NCI-H345 treated with DMSO at 0.1 percent for 48 hours (cell line): ENCODE data around the gene SKAP1.
A peak's percentile ranks its signal among the peaks of the same experiment; 100 is the strongest.

Experiments
- DNase-seq: peaks from one replicate; lab custom pipeline; 2025; ENCODE audit not compliant: unreplicated experiment; lab: John Stamatoyannopoulos, UW

Gene SKAP1

GRCh38 chr17:48330887-48331286 is 99.1 kb downstream of the SKAP1 start:
- no peak for DNase-seq

DNA sequence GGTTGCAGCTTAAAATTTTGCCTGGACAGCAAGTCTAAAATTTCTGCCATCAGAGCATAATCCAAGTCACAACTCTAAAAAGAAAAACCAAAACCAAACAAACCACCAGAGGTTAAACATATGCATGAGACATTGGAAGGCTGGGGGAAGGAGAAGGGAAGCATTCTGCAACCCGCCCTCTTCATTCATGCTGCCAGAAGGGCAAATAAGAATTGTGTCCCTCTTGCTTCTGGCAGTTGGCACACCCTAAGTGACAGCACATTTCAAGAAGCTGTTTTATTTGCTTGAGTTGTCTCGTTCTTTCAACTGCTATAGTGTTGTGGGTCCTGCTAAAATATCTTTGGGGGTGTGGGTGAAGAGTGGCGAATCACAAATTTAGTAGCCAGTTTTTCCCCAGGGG is 99.6 kb downstream of the SKAP1 start:
- no peak for DNase-seq

DNA sequence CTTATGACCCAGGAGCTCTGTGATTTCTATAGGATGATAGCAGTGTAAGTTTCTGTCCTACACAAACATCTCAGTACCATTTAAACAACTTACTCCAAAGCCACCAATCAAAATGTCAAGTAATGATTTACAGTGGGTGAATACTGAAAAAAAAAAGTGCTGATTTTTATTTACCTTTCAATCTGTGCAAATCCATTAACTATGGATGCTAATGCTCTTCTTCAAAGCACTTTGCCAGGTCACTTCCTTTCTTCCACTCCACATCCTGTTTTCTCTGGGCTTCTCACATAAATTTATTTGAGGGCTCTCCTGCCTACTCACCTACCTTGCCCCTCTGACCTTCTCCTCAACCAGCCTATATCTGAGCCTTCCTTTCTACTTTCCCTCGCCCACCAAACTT is 101.6 kb downstream of the SKAP1 start:
- DNase-seq: no peak

DNA sequence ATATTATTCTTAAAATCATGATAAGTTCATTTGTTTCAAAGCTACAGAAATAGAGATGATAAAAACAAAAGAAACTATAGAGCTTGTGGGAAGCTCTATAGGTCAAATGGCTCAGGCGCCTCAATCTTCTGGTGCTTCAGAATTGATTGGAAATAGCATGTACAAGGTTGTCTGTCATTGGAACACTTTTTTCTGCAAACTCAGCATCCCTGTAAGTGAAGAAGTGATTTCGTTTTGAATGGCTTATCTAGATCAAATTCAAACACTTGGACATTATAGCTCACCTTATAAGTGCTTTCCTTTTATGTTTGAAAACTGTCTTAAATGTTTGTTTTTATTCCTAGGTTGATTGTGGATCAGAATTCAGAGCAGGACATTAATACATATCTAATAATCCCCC is 103.7 kb downstream of the SKAP1 start:
- DNase-seq: no peak

DNA sequence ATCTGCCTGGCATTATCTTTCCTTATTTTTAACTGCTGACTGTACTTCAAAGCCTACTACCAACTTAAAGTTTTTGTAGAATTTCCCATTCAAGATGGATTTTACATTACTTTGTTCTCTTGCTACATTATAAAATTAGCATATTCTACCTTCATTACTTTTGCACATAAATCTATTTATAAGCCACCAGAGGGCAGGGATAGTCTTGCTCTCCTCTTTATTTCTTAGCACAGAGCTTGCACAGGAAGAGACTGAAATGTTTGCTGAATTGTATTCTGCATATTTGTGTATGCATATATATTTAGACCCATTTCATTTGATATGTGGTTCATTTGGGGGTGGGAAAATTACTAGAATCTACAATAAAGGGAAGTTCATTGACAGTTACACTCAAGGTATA is 108.0 kb downstream of the SKAP1 start:
- no peak for DNase-seq

DNA sequence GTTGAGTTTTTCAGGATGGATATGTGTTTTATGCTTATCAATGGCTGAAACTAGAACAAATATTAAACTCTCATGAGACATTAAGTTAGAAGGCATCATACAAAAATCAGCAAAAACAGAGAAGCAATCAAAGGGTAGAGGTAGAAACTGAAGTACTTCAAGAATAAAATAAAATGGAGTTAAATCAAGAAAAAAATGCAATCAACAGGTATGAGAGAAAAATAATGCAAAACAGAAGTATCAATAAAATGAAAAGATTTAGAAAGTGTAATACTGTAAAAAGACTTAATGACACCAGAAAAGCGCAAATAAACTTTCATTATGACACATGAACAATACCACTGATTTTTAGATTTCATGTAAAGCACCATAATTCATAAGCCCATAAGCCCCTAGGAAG is 112.3 kb downstream of the SKAP1 start:
- DNase-seq: no peak

- DNase-seq: no peak
These were observed 115.3 kb downstream of the SKAP1 start for GRCh38 chr17:48314716-48315115.

DNA sequence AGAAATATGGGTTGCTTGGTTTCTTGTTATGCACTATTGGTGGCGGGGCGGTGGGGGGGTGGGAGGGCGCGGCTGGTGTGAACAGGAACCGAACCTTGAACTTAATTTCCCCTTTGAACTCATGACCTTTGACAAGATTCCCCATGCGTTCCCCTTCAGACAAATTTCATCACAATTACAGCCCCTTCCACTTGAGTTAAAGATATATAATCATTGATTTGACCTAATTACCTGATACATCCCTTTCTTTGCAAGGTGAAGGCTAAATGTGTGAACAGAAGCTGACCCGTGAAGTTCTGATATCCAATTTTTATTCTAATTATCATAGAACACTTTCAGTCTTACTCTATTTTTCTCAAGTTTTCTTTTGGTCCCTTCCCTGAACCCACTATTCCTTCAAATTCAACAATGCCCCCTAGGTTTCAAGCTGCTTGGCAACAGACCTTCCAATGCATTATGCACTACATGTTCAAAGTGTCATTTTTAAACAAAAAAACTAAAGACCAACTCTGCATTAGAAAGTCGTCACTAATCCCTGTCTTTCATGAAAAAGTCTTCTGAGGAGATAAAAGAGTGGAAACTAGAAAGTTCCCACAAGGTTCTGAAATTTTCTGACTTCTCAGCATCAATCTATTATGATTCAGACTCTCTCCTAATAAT is 116.8 kb downstream of the SKAP1 start:
- DNase-seq: no peak

- no peak for DNase-seq
These were observed 118.7 kb downstream of the SKAP1 start for GRCh38 chr17:48311324-48311723.

GRCh38 chr17:48310748-48311213 is 119.2 kb downstream of the SKAP1 start:
- no peak for DNase-seq

- no peak for DNase-seq
These were observed 121.4 kb downstream of the SKAP1 start for GRCh38 chr17:48308581-48308980.

DNA sequence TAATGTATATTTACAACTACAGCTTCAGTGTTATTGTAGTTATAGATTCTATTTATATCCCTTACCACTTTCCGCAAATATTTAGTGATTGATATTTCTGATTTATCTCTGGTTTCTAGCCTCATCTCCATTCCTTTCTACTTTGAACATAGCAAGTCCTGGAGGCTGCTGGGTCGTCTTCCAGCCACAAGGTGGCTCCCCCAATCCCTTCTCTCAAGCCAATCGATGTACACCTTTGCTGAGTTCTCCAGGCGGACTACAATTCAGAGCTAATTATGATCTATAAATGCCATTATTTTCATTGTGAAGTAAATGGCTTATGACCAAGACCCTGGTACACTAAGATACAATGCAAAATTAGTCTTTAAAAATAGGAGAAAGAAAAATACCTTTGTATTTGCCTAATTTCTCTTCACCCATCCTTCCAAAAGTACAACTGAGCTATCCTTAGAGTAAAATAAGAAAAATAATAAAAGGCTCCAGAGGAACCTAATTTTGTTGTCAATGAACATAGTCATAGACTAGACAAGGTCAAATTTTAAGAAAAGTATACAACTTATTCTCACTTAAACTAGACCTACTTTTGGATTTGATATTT is 122.1 kb downstream of the SKAP1 start:
- DNase-seq: peak; percentile 55

DNA sequence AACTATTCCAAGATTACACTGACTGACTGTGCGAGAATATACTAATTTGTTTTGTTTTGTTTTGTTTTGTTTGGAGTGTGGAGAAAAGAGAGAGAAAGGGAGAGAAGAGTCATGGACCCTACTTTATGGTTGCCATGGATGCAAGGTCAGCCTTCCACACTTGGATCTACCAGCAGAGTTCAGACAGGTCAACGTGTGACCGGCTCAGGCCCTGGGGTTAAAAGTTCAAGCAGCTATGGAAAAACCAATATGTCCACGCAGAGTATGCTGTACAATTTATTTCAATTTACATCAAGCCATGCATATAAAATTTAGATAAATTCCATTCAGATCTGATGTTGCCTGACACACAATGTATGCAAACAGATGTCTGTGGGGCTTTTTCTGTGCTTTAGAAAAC is 122.8 kb downstream of the SKAP1 start:
- no peak for DNase-seq

- no peak for DNase-seq
These were observed 129.0 kb downstream of the SKAP1 start for GRCh38 chr17:48301002-48301401.

DNA sequence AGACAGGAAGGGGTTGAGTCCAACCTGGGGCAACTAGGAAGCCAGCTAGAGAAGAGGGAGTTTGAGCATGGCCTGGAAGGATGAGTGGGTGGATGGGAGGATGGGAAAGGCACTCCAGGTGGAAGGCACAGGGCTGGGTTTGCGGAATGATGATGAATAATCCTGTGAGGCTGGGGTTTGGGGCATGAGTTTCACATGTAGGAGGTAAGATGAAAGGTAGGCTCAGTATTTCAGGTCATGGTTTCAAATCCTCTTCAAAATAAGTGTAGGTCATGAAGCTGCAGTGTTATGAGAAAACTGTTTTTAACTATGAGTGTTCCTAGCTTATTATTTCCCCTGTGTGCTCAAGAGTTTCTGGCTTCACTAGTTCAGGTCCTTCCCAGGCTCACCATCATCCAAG is 130.3 kb downstream of the SKAP1 start:
- DNase-seq: no peak

DNA sequence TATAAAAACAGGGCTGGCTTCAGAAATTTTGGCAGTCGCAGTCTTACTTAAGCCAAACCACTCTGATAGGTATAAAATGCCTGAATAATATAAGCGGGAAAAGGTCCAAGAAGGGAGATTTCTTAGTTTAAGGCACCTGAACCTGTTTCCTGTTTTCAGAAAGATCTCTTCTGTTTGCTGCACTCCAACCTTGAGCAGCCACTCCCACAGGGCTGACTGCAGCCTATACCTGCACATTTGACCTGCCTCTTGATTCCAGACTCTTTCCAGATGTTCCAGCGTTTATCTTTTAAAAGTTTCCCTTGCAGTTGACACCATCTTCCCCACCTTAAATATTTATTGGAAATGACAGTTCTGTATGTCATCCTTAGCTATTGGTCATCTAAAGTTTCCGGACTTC is 132.2 kb downstream of the SKAP1 start:
- no peak for DNase-seq

DNA sequence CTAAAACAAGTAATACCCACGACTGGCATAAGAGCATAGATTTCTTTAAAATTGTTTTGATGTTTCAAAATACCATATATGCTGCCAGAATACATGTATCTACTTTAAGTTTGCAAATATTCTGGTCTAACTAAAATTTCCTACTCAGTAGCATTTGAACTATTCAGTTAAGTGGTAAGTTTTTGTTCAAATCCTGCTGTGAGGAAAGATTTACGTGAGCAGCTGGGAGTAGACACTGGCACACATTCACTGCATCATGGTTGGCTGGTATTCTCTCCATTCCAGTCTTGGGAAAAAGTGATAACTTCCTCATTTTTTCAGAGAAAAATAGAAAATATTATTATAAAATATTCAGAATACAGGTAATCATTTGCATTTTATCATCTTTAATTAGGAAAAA is 133.6 kb downstream of the SKAP1 start:
- DNase-seq: no peak

- no peak for DNase-seq
These were observed 134.4 kb downstream of the SKAP1 start for GRCh38 chr17:48295362-48296288.

DNA sequence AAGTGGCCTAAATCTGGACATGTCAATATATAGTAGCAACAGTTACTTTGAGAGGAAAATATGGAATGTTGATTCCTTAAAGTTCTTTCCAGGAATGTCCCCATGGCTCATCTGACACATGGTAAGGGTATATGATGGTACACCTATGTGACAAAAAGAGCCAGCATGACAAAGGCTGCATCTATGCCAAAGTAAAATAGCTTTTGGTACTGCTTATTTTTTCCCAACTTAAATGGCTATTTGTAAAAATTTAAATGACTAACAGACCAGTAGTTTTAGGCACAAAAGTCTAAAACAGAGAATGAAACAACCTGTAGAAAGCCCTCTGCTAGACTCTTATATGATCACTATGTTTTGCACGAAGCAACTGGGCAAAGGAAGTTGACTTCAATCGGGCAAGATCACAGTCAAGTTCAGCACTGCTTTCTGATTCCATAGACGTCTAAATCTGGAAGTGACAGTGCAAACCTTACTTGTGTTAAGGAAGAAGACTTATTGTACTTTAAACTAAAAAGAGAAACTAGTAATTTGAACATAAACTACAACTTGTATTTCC is 135.1 kb downstream of the SKAP1 start:
- DNase-seq: no peak

- no peak for DNase-seq
These were observed 135.8 kb downstream of the SKAP1 start for GRCh38 chr17:48294020-48294805.
